ENCODE results near the gene ADRA2C. TPM values are rescaled to one million over a fixed set of nuclear protein-coding genes. Genes with fewer than 3 reads are reported as not detected.

ADRA2C gene
- total and polyA plus RNA-seq, 4 donors, result 0.23 to 5.4 (median 1.9) TPM

DNA sequence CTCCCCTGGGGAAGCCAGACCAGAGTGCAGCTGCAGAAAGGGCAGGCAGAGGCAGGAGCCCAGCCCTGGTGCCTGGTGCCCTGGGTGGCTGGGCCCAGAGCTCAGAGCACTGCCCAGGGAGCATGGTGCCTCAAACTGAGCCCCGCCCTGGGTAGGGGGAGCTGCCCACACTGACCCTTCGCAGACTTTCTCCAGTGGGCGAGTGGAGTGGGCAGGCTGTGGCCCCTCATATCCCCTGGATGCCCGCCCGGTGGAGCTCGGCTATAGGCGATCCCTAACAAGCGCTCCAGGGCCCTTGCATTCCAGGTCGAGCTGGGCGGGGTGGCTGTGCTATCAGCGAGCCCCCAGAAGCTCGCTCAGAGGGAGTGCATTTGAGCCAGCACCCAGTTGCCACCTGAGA lies 17.1 kb upstream of the ADRA2C start:
- no peak for ATAC-seq (ENCODE audit: insufficient read depth, low FRiP score)
- Histone ChIP-seq H3K4me1 (ENCODE audit: control insufficient read depth in 5 of 5, insufficient read depth in 5 of 5, low read length in 5 of 5) (no peaks in the 10 kb centered on the region), H3K9me3 (ENCODE audit: control insufficient read depth in 4 of 4, insufficient read depth in 3 of 4, low read length in 3 of 4) (no peaks in the 10 kb centered on the region), H3K36me3 (ENCODE audit: control insufficient read depth in 4 of 4, insufficient read depth in 4 of 4, low read length in 4 of 4) (no peaks in the 10 kb centered on the region), H3K27me3 (ENCODE audit: control insufficient read depth in 3 of 3, insufficient read depth in 3 of 3, low read length in 2 of 3) (peaks cover 0 to 49% (median 25%) of the 10 kb centered on the region in 3 donors), H3K27ac (ENCODE audit: low read depth in 1 of 2, low read length in 1 of 2) (no peak overlapping the region), H3K9ac (ENCODE audit: insufficient read depth in 1 of 2, low read length in 2 of 2) (no peak overlapping the region), H3K4me3 (no peak overlapping the region)
- DNase-seq, result no peak
- 83 to 86% methylated on average over 12 of the region's 12 CpGs for WGBS, 2 donors
- TF ChIP-seq, protein P1, sequence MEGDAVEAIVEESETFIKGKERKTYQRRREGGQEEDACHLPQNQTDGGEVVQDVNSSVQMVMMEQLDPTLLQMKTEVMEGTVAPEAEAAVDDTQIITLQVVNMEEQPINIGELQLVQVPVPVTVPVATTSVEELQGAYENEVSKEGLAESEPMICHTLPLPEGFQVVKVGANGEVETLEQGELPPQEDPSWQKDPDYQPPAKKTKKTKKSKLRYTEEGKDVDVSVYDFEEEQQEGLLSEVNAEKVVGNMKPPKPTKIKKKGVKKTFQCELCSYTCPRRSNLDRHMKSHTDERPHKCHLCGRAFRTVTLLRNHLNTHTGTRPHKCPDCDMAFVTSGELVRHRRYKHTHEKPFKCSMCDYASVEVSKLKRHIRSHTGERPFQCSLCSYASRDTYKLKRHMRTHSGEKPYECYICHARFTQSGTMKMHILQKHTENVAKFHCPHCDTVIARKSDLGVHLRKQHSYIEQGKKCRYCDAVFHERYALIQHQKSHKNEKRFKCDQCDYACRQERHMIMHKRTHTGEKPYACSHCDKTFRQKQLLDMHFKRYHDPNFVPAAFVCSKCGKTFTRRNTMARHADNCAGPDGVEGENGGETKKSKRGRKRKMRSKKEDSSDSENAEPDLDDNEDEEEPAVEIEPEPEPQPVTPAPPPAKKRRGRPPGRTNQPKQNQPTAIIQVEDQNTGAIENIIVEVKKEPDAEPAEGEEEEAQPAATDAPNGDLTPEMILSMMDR (IDR thresholded peaks at IDR 0.05; ENCODE audit: control extremely low read depth, extremely low read depth), result no peak

DNA sequence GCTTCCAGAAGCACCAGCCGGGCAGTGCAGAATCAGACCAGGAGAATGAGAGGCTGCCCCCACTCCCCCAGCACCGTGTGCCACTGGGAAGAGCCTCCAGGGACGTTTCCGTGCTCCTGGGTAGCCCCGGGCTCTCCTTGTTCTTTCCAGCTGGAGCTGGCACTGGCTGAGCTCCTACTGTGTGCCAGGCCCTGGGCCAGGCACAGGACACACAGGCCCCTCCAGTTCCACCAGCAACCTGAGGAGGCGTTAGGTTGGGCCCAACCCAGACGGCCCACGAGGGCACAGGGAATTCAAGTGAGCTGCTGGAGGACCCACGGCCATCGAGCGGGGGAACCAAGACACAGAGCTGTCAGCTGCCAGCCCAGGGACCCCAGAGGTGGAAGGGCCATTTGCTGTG lies 15.9 kb upstream of the ADRA2C start:
- no peaks in the 10 kb centered on the region for H3K4me1 ChIP-seq (ENCODE audit: control insufficient read depth in 5 of 5, insufficient read depth in 5 of 5, low read length in 5 of 5)
- H3K27ac ChIP-seq (ENCODE audit: low read depth in 1 of 2, low read length in 1 of 2), result no peak overlapping the region
- no peak overlapping the region for H3K9ac ChIP-seq (ENCODE audit: insufficient read depth in 1 of 2, low read length in 2 of 2)
- ATAC-seq (ENCODE audit: insufficient read depth, low FRiP score) (no peak), DNase-seq (no peak)
- H3K4me3 ChIP-seq, result no peak overlapping the region
- 74 to 87% methylated on average over 11 of the region's 11 CpGs for WGBS, 2 donors
- no peaks in the 10 kb centered on the region for H3K36me3 ChIP-seq (ENCODE audit: control insufficient read depth in 4 of 4, insufficient read depth in 4 of 4, low read length in 4 of 4)
- H3K27me3 ChIP-seq (ENCODE audit: control insufficient read depth in 3 of 3, insufficient read depth in 3 of 3, low read length in 2 of 3), result peaks cover 0 to 47% (median 22%) of the 10 kb centered on the region in 3 donors
- no peaks in the 10 kb centered on the region for H3K9me3 ChIP-seq (ENCODE audit: control insufficient read depth in 4 of 4, insufficient read depth in 3 of 4, low read length in 3 of 4)
- TF ChIP-seq, protein P1 (IDR thresholded peaks at IDR 0.05; ENCODE audit: control extremely low read depth, extremely low read depth), result no peak

DNA sequence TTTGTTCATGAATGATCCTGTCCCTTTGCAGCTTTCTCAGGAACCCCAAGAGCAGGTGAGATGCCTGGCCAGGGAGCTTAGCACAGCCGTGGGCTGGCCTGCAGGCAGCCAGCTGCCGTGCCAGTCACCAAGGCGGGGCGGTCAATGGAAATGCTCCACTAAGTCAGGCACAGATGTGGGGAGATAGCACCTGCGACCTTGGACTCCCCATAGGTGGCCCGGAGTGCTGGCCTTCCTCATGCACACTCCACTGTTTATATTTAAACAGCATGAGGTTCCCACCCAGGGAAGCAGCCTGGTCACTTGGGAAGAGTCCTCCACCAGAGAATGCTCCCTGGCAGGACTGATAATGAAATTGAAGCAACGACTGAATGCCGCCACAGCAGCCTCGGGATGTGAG lies 14.2 kb upstream of the ADRA2C start:
- H3K9me3 ChIP-seq (ENCODE audit: control insufficient read depth in 4 of 4, insufficient read depth in 3 of 4, low read length in 3 of 4), result peaks cover 0 to 2% (median 0%) of the 10 kb centered on the region in 4 donors
- no peak for DNase-seq
- no peak overlapping the region for H3K9ac ChIP-seq (ENCODE audit: insufficient read depth in 1 of 2, low read length in 2 of 2)
- no peaks in the 10 kb centered on the region for H3K36me3 ChIP-seq (ENCODE audit: control insufficient read depth in 4 of 4, insufficient read depth in 4 of 4, low read length in 4 of 4)
- WGBS, 2 donors, result 72 to 86% methylated on average over 9 of the region's 9 CpGs
- H3K27ac ChIP-seq (ENCODE audit: low read depth in 1 of 2, low read length in 1 of 2), result no peak overlapping the region
- TF ChIP-seq, protein P1 (IDR thresholded peaks at IDR 0.05; ENCODE audit: control extremely low read depth, extremely low read depth), result no peak
- no peaks in the 10 kb centered on the region for H3K4me1 ChIP-seq (ENCODE audit: control insufficient read depth in 5 of 5, insufficient read depth in 5 of 5, low read length in 5 of 5)
- H3K27me3 ChIP-seq (ENCODE audit: control insufficient read depth in 3 of 3, insufficient read depth in 3 of 3, low read length in 2 of 3), result peaks cover 0 to 33% (median 9%) of the 10 kb centered on the region in 3 donors
- no peak for ATAC-seq (ENCODE audit: insufficient read depth, low FRiP score)
- no peak overlapping the region for H3K4me3 ChIP-seq
